Measurements from ENCODE around the gene ADGRL3.

Gene ADGRL3

GRCh38 chr4:61817071-61817470 is 616.9 kb downstream of the ADGRL3 start:
- no peak overlapping the region for H3K4me3 ChIP-seq (ENCODE audit: low read depth, low read length)
- TF ChIP-seq CTCF (IDR thresholded peaks at IDR 0.05; ENCODE audit: low read depth, low read length, missing control alignments): no peak
- in situ Hi-C loops (cut with HindIII; ENCODE audit: low sequenced_read_pairs): no loop called here
- no peak for DNase-seq (ENCODE audit: low read depth)

GRCh38 chr4:61820136-61820535 is 620.0 kb downstream of the ADGRL3 start:
- DNase-seq (ENCODE audit: low read depth): no peak
- in situ Hi-C loops (cut with HindIII; ENCODE audit: low sequenced_read_pairs): no loop called here
- no peak overlapping the region for H3K4me3 ChIP-seq (ENCODE audit: low read depth, low read length)
- no peak for TF ChIP-seq CTCF (IDR thresholded peaks at IDR 0.05; ENCODE audit: low read depth, low read length, missing control alignments)

GRCh38 chr4:61824454-61824853 is 624.3 kb downstream of the ADGRL3 start:
- no peak overlapping the region for H3K4me3 ChIP-seq (ENCODE audit: low read depth, low read length)
- in situ Hi-C loops (cut with HindIII; ENCODE audit: low sequenced_read_pairs): no loop called here
- no peak for TF ChIP-seq CTCF (IDR thresholded peaks at IDR 0.05; ENCODE audit: low read depth, low read length, missing control alignments)
- DNase-seq (ENCODE audit: low read depth): no peak

GRCh38 chr4:61827907-61828391 is 627.8 kb downstream of the ADGRL3 start:
- no peak overlapping the region for H3K4me3 ChIP-seq (ENCODE audit: low read depth, low read length)
- in situ Hi-C loops (cut with HindIII; ENCODE audit: low sequenced_read_pairs): no loop called here
- no peak for TF ChIP-seq CTCF (IDR thresholded peaks at IDR 0.05; ENCODE audit: low read depth, low read length, missing control alignments)
- DNase-seq (ENCODE audit: low read depth): no peak

GRCh38 chr4:61828960-61829359 is 628.8 kb downstream of the ADGRL3 start:
- DNase-seq (ENCODE audit: low read depth): no peak
- in situ Hi-C loops (cut with HindIII; ENCODE audit: low sequenced_read_pairs): no loop called here
- no peak overlapping the region for H3K4me3 ChIP-seq (ENCODE audit: low read depth, low read length)
- no peak for TF ChIP-seq CTCF (IDR thresholded peaks at IDR 0.05; ENCODE audit: low read depth, low read length, missing control alignments)

GRCh38 chr4:61831987-61832386 is 631.9 kb downstream of the ADGRL3 start:
- in situ Hi-C loops (cut with HindIII; ENCODE audit: low sequenced_read_pairs): no loop called here
- DNase-seq (ENCODE audit: low read depth): no peak
- no peak for TF ChIP-seq CTCF (IDR thresholded peaks at IDR 0.05; ENCODE audit: low read depth, low read length, missing control alignments)
- no peak overlapping the region for H3K4me3 ChIP-seq (ENCODE audit: low read depth, low read length)

GRCh38 chr4:61837395-61837794 is 637.3 kb downstream of the ADGRL3 start:
- DNase-seq (ENCODE audit: low read depth): no peak
- no peak for TF ChIP-seq CTCF (IDR thresholded peaks at IDR 0.05; ENCODE audit: low read depth, low read length, missing control alignments)
- in situ Hi-C loops (cut with HindIII; ENCODE audit: low sequenced_read_pairs): no loop called here
- H3K4me3 ChIP-seq (ENCODE audit: low read depth, low read length): no peak overlapping the region
